Measurements from ENCODE around the gene GRIK5. TPM values are rescaled to one million over a fixed set of nuclear protein-coding genes. Genes with fewer than 3 reads are reported as not detected.

GRIK5 gene
- total RNA-seq, 4 donors from 2014 or later, result 0.57 to 7.4 (median 0.89) TPM

GRCh38 chr19:42097461-42097860 is 27.5 kb upstream of the GRIK5 start:
- Histone ChIP-seq H3K4me3 (no peak overlapping the region), H3K27ac (no peak overlapping the region), H3K9me3 (no peaks in the 10 kb centered on the region), H3K36me3 (no peaks in the 10 kb centered on the region), H3K4me1 (peaks cover 0 to under 1% (median 0%) of the 10 kb centered on the region in 4 donors), H3K27me3 (no peaks in the 10 kb centered on the region)
- no peak for DNase-seq
- TF ChIP-seq CTCF (IDR thresholded peaks at IDR 0.05), result no peak
- no peak for TF ChIP-seq POLR2A (IDR thresholded peaks at IDR 0.05)

GRCh38 chr19:42096255-42096837 is 26.3 kb upstream of the GRIK5 start:
- Histone ChIP-seq H3K4me1 (peaks cover 0 to 12% (median 3%) of the 10 kb centered on the region in 4 donors), H3K4me3 (no peak overlapping the region), H3K27ac (no peak overlapping the region), H3K36me3 (no peaks in the 10 kb centered on the region), H3K9me3 (no peaks in the 10 kb centered on the region), H3K27me3 (no peaks in the 10 kb centered on the region)
- no peak for DNase-seq
- no peak for TF ChIP-seq CTCF (IDR thresholded peaks at IDR 0.05)
- no peak for TF ChIP-seq POLR2A (IDR thresholded peaks at IDR 0.05)

- H3K36me3 ChIP-seq, result no peaks in the 10 kb centered on the region
- no peak overlapping the region for H3K4me3 ChIP-seq
- H3K27me3 ChIP-seq, result no peaks in the 10 kb centered on the region
- no peak overlapping the region for H3K27ac ChIP-seq
- no peak for TF ChIP-seq CTCF (IDR thresholded peaks at IDR 0.05)
- TF ChIP-seq POLR2A (IDR thresholded peaks at IDR 0.05), result no peak
- no peaks in the 10 kb centered on the region for H3K9me3 ChIP-seq
- DNase-seq, result no peak
- H3K4me1 ChIP-seq, result peaks cover 0 to 16% (median 5%) of the 10 kb centered on the region in 4 donors
These were observed 25.8 kb upstream of the GRIK5 start for GRCh38 chr19:42095814-42096230.

- Histone ChIP-seq H3K36me3 (no peaks in the 10 kb centered on the region), H3K9me3 (no peaks in the 10 kb centered on the region), H3K4me3 (no peak overlapping the region), H3K4me1 (peaks cover 0 to 16% (median 5%) of the 10 kb centered on the region in 4 donors), H3K27me3 (no peaks in the 10 kb centered on the region), H3K27ac (no peak overlapping the region)
- DNase-seq, result no peak
- TF ChIP-seq POLR2A (IDR thresholded peaks at IDR 0.05) (no peak), CTCF (IDR thresholded peaks at IDR 0.05) (no peak)
These were observed 25.3 kb upstream of the GRIK5 start for GRCh38 chr19:42095142-42095813.

- DNase-seq, result no peak
- Histone ChIP-seq H3K27me3 (no peaks in the 10 kb centered on the region), H3K4me3 (no peak overlapping the region), H3K9me3 (no peaks in the 10 kb centered on the region), H3K36me3 (no peaks in the 10 kb centered on the region), H3K4me1 (peaks cover 0 to 16% (median 9%) of the 10 kb centered on the region in 4 donors), H3K27ac (no peak overlapping the region)
- TF ChIP-seq CTCF (IDR thresholded peaks at IDR 0.05) (no peak), POLR2A (IDR thresholded peaks at IDR 0.05) (no peak)
These were observed 23.9 kb upstream of the GRIK5 start for GRCh38 chr19:42093926-42094325.
